Loucy (cell line): Measurements from ENCODE around the gene FBLN5.

Experiments
- H2AFZ ChIP-seq: fragments of 200-600 bp; sonication (generic); 2 replicates; pipeline ENCODE4 v1.6.0; 2016; ENCODE audit warnings: antibody characterized with exemption, mild to moderate bottlenecking, low read length, moderate library complexity
- H3F3A ChIP-seq: fragments of 200-600 bp; 2 replicates; pipeline ENCODE4 v1.6.0; 2016; ENCODE audit warnings: antibody characterized with exemption, low read depth, mild to moderate bottlenecking
- H3K27me3 ChIP-seq: fragments of 200-600 bp; sonication (generic); 2 replicates; pipeline ENCODE4 v1.6.1; 2014; ENCODE audit warnings: low read length, mild to moderate bottlenecking; ENCODE audit not compliant: insufficient read depth, poor library complexity, severe bottlenecking
- H3K36me3 ChIP-seq: fragments of 200-600 bp; sonication (generic); 2 replicates; pipeline ENCODE4 v1.6.1; 2016; ENCODE audit warnings: low read length; ENCODE audit not compliant: insufficient read depth
- H3K4me1 ChIP-seq: fragments of 200-600 bp; sonication (generic); 2 replicates; pipeline ENCODE4 v1.5.1; 2014; ENCODE audit warnings: low read length, mild to moderate bottlenecking; ENCODE audit not compliant: insufficient read depth, poor library complexity, severe bottlenecking
- H3K4me2 ChIP-seq: fragments of 200-600 bp; sonication (generic); 2 replicates; pipeline ENCODE4 v1.6.0; 2014; ENCODE audit warnings: antibody characterized with exemption, low read length, low read depth, mild to moderate bottlenecking; ENCODE audit not compliant: poor library complexity, severe bottlenecking
- H3K4me3 ChIP-seq: fragments of 200-600 bp; sonication (generic); 2 replicates; pipeline ENCODE4 v1.5.1; 2014; ENCODE audit warnings: low read length, mild to moderate bottlenecking, mixed read lengths; ENCODE audit not compliant: poor library complexity, severe bottlenecking
- H3K79me2 ChIP-seq: fragments of 200-600 bp; sonication (generic); 2 replicates; pipeline ENCODE4 v1.6.1; 2014; ENCODE audit warnings: low read length; ENCODE audit not compliant: insufficient read depth
- H3K9ac ChIP-seq: fragments of 200-600 bp; sonication (generic); 2 replicates; pipeline ENCODE4 v1.6.0; 2014; ENCODE audit warnings: mild to moderate bottlenecking, low read depth, low read length, moderate library complexity; ENCODE audit not compliant: poor library complexity, severe bottlenecking
- H3K9me2 ChIP-seq: fragments of 200-600 bp; sonication (generic); replicated peaks from 2 replicates; pipeline ENCODE4 v1.6.1; 2016; ENCODE audit warnings: low read depth, low read length, mixed read lengths
- H3K9me3 ChIP-seq: fragments of 200-600 bp; sonication (generic); 2 replicates; pipeline ENCODE4 v1.6.1; 2014; ENCODE audit warnings: mild to moderate bottlenecking, antibody characterized with exemption, low read length, low read depth; ENCODE audit not compliant: insufficient read depth
- H4K20me1 ChIP-seq: fragments of 200-600 bp; sonication (generic); 2 replicates; pipeline ENCODE4 v1.6.0; 2014; ENCODE audit warnings: antibody characterized with exemption, low read length, mild to moderate bottlenecking; ENCODE audit not compliant: insufficient read depth, poor library complexity, severe bottlenecking
- CTCF ChIP-seq: fragments of 200-600 bp; sonication (generic); conservative IDR thresholded peaks from 2 replicates; pipeline ENCODE4 v1.5.1; 2014; ENCODE audit warnings: mild to moderate bottlenecking, antibody characterized with exemption, low read length
- EZH2phosphoT487 ChIP-seq: fragments of 200-600 bp; IDR thresholded peaks from 2 replicates; pipeline ENCODE4 v1.6.1; 2018; ENCODE audit warnings: antibody characterized with exemption, mild to moderate bottlenecking, moderate library complexity, borderline replicate concordance

Gene FBLN5

GRCh38 chr14:91935586-91935985 lies 11.9 kb downstream of the FBLN5 start:
- Histone ChIP-seq H3K4me2 (no peak overlapping the region), H3K4me3 (no peak overlapping the region), H3K79me2 (no peaks in the 10 kb centered on the region), H3K27me3 (no peaks in the 10 kb centered on the region), H3K9me3 (no peaks in the 10 kb centered on the region), H3F3A (no peaks in the 10 kb centered on the region), H3K9me2 (no peaks in the 10 kb centered on the region), H4K20me1 (no peaks in the 10 kb centered on the region), H3K36me3 (no peaks in the 10 kb centered on the region), H3K4me1 (no peaks in the 10 kb centered on the region), H3K9ac (no peak overlapping the region), H2AFZ (no peak overlapping the region)
- TF ChIP-seq EZH2phosphoT487 (no peak), CTCF (no peak)

GRCh38 chr14:91934554-91935285 lies 12.8 kb downstream of the FBLN5 start:
- Histone ChIP-seq H3K4me1 (no peaks in the 10 kb centered on the region), H3K27me3 (no peaks in the 10 kb centered on the region), H3K36me3 (no peaks in the 10 kb centered on the region), H3K4me3 (no peak overlapping the region), H3K9me2 (no peaks in the 10 kb centered on the region), H3F3A (no peaks in the 10 kb centered on the region), H3K9ac (no peak overlapping the region), H3K4me2 (no peak overlapping the region), H2AFZ (no peak overlapping the region), H3K79me2 (no peaks in the 10 kb centered on the region), H3K9me3 (no peaks in the 10 kb centered on the region), H4K20me1 (no peaks in the 10 kb centered on the region)
- TF ChIP-seq CTCF (no peak), EZH2phosphoT487 (no peak)

GRCh38 chr14:91931478-91932088 lies 15.9 kb downstream of the FBLN5 start:
- Histone ChIP-seq H3K36me3 (no peaks in the 10 kb centered on the region), H3K79me2 (no peaks in the 10 kb centered on the region), H2AFZ (no peak overlapping the region), H3K4me1 (no peaks in the 10 kb centered on the region), H3K4me2 (no peak overlapping the region), H3K4me3 (no peak overlapping the region), H4K20me1 (no peaks in the 10 kb centered on the region), H3K9me3 (no peaks in the 10 kb centered on the region), H3K9me2 (no peaks in the 10 kb centered on the region), H3K27me3 (no peaks in the 10 kb centered on the region), H3F3A (no peaks in the 10 kb centered on the region), H3K9ac (no peak overlapping the region)
- no peak for TF ChIP-seq CTCF
- no peak for TF ChIP-seq EZH2phosphoT487
